ENCODE results near the gene HEATR5A.

GRCh38 chr14:31405599-31406232, 14.6 kb downstream of the HEATR5A start:
- no peak for TF ChIP-seq PREB (CRISPR knock-in tag; IDR thresholded peaks at IDR 0.05)
- no peak for TF ChIP-seq ETV5 (CRISPR knock-in tag; IDR thresholded peaks at IDR 0.05; ENCODE audit: low read depth)
